HG03575 (cell line): ENCODE data around the gene C10orf143.
"Not testable (repeated sequence)": the region's sequence is repeated elsewhere in the genome, so short reads cannot be mapped to it uniquely, and the experiment has no call there.

Experiments
- ATAC-seq: cut with Tn5 transposase; IDR thresholded peaks from one replicate; pipeline ENCODE4 v1.9.1; 2021; ENCODE audit not compliant: unreplicated experiment, insufficient number of reproducible peaks, low FRiP score; ENCODE audit errors: extremely low read depth

Gene C10orf143

GRCh38 chr10:130040817-130041330 is 69.8 kb downstream of the C10orf143 start:
- ATAC-seq = no peak

DNA sequence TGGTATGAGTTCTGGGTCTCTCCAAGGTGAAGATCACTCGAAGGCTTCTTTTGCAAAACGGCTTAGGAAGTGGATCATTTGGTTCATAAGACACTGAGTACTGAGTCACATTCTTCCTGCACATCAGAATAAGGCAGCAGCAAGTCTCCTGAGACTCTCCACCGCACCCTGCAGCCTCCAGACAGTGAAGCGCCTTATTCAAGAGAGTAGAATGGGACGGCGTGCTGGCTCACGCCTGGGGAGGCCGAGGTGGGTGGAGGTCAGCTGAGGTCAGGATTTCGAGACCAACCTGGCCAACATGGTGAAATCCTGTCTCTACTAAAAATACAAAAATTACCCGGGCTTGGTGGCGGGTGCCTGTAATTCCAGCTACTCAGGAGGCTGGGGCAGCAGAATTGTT is 70.3 kb downstream of the C10orf143 start:
- no peak for ATAC-seq

GRCh38 chr10:130039141-130039540 is 71.5 kb downstream of the C10orf143 start:
- no peak for ATAC-seq

DNA sequence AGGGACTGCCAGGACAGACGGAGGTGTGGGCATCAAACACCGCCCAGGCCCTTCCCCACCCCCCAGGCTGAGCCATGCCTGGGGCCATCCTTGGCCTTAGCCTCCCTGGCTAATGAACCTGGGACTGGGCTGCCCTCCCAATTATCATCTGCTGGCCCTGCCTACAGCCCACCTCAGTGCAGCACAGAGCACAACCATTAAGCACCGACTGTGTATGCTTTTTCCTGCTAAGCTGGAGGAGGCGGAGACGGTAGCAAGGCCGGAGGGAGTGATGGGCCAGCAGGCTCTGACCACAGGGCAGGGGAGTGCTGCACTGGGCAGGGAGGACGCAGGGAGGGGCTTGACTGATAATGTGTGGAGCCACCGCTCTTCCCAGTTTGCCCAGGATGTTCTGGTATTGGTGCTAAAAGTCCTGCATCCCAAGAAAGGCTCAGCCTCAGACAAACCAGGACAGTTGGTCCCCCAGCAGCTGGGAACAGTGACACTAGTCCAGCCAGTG is 72.0 kb downstream of the C10orf143 start:
- no peak for ATAC-seq

GRCh38 chr10:130038019-130038555 is 72.5 kb downstream of the C10orf143 start:
- ATAC-seq = no peak

GRCh38 chr10:130037169-130037661 is 73.4 kb downstream of the C10orf143 start:
- no peak for ATAC-seq

- ATAC-seq = no peak
Observed at GRCh38 chr10:130036296-130037065, 74.1 kb downstream of the C10orf143 start.

- no peak for ATAC-seq
Observed at GRCh38 chr10:130029209-130029608, 81.4 kb downstream of the C10orf143 start.

DNA sequence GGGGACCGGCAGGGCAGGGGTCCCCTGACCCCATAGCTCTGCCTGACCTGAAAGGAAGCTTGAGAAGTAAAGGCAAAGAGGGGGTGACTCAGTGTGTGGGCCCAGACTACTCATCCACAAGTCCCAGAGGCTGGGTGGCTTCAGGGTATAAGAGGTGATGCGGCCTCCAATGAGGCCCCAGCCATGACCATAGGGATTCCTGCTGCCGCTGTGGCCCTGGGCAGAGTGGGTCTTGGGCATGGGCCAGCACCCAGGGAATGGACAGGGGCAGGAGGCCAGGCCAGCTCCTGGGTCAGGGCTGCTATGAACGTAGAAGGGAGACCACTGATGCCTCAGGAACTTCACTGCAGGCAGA is 82.2 kb downstream of the C10orf143 start:
- no peak for ATAC-seq

DNA sequence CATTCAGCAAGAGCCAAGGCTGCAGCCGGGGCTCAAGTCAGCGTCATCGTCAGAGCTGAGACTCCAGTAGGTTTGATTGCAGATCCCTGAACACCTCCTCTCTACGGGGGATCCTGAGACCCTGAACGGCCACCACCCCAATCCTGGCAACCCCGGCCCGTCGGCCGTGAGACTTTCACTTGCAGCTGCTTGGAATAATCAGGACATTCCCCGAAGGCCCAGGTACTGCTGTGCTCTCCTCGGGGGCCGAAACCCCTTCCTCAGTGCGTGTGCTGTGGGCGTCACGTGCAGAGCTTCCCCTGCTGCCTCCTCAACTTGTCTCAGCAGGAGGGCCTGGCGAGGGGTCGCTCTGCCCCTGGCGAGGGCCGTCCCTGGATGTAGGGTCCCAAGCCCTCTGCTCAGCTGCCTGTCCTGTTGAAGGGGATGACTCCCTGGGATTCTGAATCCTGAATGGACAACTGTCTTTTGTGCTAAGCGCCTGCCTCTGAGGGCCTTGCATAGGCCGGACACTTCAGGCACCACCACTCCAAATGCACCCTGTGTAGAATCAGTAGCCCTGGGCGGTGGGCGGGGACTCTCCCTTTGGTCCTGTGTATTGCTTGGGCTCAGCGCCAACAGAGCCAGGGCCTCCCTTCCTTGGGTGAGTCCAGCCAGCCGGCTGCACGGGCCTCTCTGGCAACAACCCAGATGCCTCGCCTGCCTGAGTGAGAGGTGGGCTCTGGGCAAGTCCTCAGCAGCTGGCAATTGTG is 82.7 kb downstream of the C10orf143 start:
- no peak for ATAC-seq

DNA sequence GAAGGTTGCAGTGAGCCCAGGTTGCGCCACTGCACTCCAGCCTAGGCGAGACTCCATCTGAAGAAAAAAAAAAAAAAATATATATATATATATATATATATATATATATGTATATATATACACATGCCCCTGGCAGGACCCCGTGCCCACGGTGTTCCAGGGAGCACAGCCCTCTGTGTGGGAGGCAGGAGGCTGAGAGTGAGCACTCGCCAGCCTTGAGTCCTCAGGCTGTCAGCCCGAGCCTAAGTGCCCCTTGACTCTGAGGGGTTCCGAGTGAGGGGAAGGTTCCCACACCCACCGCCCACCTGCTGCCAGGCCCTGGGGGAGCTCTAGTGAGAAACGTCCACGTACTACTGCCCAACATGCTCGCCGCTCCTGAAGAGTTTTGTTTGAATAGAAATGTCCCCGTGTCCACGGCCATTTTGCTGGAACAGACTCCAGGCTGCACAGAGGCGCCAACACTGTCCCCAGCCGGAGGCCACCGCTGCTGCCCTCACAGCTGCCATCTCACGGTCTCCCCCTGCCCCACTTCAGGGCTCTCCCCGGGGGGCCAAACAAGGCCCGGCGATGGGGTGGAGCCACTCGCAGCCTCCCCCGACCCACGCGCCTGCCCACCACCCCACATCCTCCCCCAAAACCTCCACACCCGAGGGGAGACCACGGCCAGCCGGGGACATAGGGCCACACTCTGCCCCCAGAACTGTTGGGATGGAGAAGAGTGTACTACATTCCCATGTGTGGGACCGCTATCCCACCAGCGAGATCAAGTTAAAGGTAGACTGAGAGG is 83.8 kb downstream of the C10orf143 start:
- no peak for ATAC-seq

- ATAC-seq = no peak
Observed at GRCh38 chr10:130025811-130026485, 84.7 kb downstream of the C10orf143 start.

DNA sequence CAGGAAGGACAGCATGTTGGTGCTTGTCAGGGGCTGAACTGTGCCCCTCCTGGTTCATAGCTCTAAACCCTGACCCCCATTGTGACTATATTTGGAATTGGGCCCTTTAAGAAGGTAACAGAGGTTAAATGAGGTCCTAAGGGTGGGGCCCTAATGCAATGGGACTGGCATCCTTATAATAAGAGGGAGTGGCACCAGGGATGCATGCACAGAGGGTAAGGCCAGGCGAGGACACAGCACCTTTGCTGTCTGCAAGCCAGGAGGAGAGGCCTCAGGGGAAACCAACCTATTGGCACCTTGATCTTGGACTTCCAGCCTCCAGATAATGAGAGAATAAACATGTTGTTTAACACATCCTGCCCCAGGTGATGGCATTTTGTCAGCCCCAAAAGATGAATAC is 85.3 kb downstream of the C10orf143 start:
- ATAC-seq = no peak

DNA sequence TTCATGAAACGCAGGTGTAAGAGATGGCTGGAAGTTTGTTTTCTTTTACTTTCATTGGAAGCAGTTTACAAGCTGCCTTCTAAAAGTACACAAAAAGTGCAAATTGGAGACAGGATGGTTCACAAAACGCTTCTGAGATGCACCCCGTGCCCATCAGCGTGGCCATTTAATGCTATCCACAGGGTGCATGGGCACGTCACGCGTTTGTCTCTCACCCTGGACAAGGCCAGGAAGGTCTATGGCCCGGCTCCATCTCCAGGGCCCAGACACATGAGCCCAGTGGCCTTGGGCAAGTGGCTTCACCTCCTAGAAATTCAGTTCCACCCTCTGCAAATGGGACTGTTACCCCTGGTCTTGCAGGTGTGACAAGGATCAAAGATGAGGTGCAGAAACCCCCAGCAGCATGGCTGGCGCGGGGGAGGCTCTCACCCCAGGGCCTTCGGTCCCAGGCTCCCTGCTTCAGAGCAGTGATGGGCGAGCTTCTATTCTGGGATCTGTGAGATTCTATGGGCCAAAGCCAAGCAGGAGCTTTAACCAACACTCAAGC is 85.8 kb downstream of the C10orf143 start:
- no peak for ATAC-seq

DNA sequence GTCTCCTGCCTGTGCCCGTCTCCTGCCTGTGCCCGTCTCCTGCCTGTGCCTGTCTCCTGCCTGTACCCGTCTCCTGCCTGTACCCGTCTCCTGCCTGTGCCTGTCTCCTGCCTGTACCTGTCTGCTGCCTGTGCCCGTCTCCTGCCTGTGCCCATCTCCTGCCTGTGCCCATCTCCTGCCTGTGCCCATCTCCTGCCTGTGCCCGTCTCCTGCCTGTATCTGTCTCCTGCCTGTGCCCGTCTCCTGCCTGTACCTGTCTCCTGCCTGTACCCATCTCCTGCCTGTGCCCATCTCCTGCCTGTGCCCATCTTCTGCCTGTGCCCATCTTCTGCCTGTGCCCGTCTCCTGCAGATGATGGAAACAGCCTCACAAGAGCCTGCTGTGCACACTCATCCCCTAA is 86.3 kb downstream of the C10orf143 start:
- ATAC-seq = not testable (repeated sequence)

DNA sequence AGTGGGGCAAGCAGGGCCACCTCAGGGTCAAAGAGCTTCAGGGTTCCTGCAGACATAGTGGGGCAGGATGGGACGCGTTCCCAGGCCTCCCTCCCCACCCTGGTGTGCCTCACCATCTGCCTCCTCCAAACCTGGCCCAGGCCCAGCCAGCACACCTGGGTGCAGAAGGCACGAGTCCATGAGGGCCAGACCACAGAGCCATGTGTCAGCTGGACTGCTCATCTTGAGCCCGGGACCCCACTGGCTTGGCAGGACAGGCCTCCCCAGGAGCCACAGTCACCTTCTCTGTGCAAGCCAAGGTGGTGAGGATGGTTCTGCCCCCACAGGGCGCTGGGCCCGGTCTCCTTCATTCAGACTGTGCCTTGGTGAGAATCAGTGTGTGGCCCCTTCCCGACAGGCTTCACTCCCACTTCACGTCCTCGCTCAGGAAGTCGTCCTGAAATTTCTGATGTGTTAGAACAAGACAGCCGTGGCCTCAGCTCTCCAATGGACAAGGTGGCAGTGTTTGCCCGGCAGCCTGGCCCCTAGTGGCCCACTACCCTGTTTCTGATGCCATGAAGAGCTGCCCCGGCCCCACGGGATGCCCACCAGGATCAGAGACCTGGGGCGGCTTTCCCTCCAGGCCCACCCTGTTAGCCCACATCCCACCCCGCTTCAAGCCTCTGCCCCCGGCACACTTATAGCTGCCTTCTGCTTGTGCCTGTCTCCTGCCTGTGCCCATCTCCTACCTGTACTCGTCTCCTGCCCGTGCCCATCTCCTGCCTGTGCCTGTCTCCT is 87.0 kb downstream of the C10orf143 start:
- ATAC-seq = no peak

- no peak for ATAC-seq
Observed at GRCh38 chr10:130022511-130023299, 87.9 kb downstream of the C10orf143 start.
